ENCODE data around the gene CCDC69. TPM values are rescaled to one million over a fixed set of nuclear protein-coding genes. Genes with fewer than 3 reads are reported as not detected.

Gene CCDC69
- polyA plus RNA-seq, 2 of the 4 experiments (the other 2 are of a cell fraction): 2.9 to 3.0 TPM

DNA sequence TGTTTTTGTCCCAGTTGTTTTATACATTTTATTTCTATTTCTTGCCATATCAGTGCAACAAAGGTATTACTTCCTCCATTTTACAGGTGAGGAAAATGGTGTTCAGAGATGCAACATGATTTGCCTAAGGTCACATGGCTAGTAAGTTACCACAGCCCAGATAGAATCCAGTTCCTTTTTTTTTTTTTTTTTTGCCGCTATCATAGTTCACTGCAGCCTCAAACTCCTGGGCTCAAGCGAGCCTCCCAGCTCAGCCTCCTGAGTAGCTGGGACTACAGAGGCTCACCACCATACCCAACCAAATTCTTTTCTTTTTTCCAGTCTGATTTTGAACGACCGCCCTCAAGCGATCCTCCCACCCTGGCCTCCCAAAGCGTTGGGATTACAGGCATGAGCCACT, 480 bp upstream of the CCDC69 start:
- 86% methylated on average over 6 of the region's 6 CpGs for WGBS (ENCODE audit: missing lambda C conversion rate)
- POLR2A ChIA-PET: interaction anchor here (0.5 to 1.5 kb wide), 4 partner anchors 11 to 547 kb away, joined by 4 to 11 read pairs (median 6); partner anchors contain the start of genes G3BP1 and GM2A
- no peaks in the 10 kb centered on the region for H3K9me3 ChIP-seq
- DNase-seq (ENCODE audit: low read depth in 1 of 2, low spot score in 1 of 2): no peak
- H3K27ac ChIP-seq: no peak overlapping the region
- ATAC-seq: no peak
- peak overlapping the region; percentile 93 for H3K4me2 ChIP-seq
- TF ChIP-seq, protein P1, sequence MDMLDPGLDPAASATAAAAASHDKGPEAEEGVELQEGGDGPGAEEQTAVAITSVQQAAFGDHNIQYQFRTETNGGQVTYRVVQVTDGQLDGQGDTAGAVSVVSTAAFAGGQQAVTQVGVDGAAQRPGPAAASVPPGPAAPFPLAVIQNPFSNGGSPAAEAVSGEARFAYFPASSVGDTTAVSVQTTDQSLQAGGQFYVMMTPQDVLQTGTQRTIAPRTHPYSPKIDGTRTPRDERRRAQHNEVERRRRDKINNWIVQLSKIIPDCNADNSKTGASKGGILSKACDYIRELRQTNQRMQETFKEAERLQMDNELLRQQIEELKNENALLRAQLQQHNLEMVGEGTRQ (IDR thresholded peaks at IDR 0.05): no peak
- TF ChIP-seq MAFK (IDR thresholded peaks at IDR 0.05; ENCODE audit: partially characterized antibody) (no peak), ESRRA (IDR thresholded peaks at IDR 0.05; ENCODE audit: borderline replicate concordance, low read length) (no peak), PBX3 (IDR thresholded peaks at IDR 0.05) (no peak), FOSL2 (IDR thresholded peaks at IDR 0.05) (no peak), FOSL2 (CRISPR knock-in tag; IDR thresholded peaks at IDR 0.05) (no peak), CBX2 (IDR thresholded peaks at IDR 0.05; ENCODE audit: borderline replicate concordance, low read depth) (no peak), NFE2L2 (conservative IDR thresholded peaks at IDR 0.05; ENCODE audit: low read length) (no peak)
- H3K4me1 ChIP-seq: no peaks in the 10 kb centered on the region
- CTCF ChIA-PET: interaction anchor here (0.6 to 2.7 kb wide), 9 partner anchors 10 to 447 kb away, joined by 3 to 8 read pairs (median 5); no protein-coding TSS in a partner anchor
- H3K4me3 ChIP-seq: peak overlapping the region; percentile 80
- FAIRE-seq: no peak

- WGBS (ENCODE audit: missing lambda C conversion rate): 43% methylated on average over 3 of the region's 4 CpGs
- Histone ChIP-seq H3K4me2 (peak overlapping the region; percentile 93), H3K4me1 (no peaks in the 10 kb centered on the region), H3K9me3 (no peaks in the 10 kb centered on the region), H3K4me3 (peak overlapping the region; percentile 80), H3K27ac (no peak overlapping the region; a peak in 1 of 6 replicates)
- FAIRE-seq (no peak), ATAC-seq (peak; percentile 47 to 59), DNase-seq (ENCODE audit: low read depth in 1 of 2, low spot score in 1 of 2) (peak in 1 of 2 experiments; percentile 13)
- CTCF ChIA-PET: interaction anchor here (0.9 to 2.7 kb wide), 6 partner anchors 8 to 93 kb away, joined by 3 to 8 read pairs (median 4); no protein-coding TSS in a partner anchor
- POLR2A ChIA-PET: interaction anchor here (1.5 kb wide), 1 partner anchor 29 kb away, joined by 11 read pairs; the partner anchor contains the start of gene GM2A
- TF ChIP-seq, protein P2, sequence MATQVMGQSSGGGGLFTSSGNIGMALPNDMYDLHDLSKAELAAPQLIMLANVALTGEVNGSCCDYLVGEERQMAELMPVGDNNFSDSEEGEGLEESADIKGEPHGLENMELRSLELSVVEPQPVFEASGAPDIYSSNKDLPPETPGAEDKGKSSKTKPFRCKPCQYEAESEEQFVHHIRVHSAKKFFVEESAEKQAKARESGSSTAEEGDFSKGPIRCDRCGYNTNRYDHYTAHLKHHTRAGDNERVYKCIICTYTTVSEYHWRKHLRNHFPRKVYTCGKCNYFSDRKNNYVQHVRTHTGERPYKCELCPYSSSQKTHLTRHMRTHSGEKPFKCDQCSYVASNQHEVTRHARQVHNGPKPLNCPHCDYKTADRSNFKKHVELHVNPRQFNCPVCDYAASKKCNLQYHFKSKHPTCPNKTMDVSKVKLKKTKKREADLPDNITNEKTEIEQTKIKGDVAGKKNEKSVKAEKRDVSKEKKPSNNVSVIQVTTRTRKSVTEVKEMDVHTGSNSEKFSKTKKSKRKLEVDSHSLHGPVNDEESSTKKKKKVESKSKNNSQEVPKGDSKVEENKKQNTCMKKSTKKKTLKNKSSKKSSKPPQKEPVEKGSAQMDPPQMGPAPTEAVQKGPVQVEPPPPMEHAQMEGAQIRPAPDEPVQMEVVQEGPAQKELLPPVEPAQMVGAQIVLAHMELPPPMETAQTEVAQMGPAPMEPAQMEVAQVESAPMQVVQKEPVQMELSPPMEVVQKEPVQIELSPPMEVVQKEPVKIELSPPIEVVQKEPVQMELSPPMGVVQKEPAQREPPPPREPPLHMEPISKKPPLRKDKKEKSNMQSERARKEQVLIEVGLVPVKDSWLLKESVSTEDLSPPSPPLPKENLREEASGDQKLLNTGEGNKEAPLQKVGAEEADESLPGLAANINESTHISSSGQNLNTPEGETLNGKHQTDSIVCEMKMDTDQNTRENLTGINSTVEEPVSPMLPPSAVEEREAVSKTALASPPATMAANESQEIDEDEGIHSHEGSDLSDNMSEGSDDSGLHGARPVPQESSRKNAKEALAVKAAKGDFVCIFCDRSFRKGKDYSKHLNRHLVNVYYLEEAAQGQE (IDR thresholded peaks at IDR 0.05): no peak
- TF ChIP-seq SREBF2 (IDR thresholded peaks at IDR 0.05): no peak
Measured at GRCh38 chr5:151222790-151223446, 974 bp downstream of the CCDC69 start.

- FAIRE-seq: no peak
Measured at GRCh38 chr5:151222054-151222789, 1.7 kb downstream of the CCDC69 start.

More at GRCh38 chr5:151222054-151222789, 1.7 kb downstream of the CCDC69 start:
- no peak overlapping the region for H3K27ac ChIP-seq
- H3K9me3 ChIP-seq: no peaks in the 10 kb centered on the region
- ChIA-PET POLR2A (no interaction called here), CTCF (interaction anchor here (0.9 to 2.7 kb wide), 7 partner anchors 8 to 421 kb away, joined by 3 to 8 read pairs (median 3); no protein-coding TSS in a partner anchor)
- no peak for TF ChIP-seq HMGXB4 (CRISPR knock-in tag; IDR thresholded peaks at IDR 0.05; ENCODE audit: borderline replicate concordance)
- TF ChIP-seq CBX8 (IDR thresholded peaks at IDR 0.05): no peak
- TF ChIP-seq SREBF2 (IDR thresholded peaks at IDR 0.05): no peak
- no peak for TF ChIP-seq CHD2 (IDR thresholded peaks at IDR 0.05; ENCODE audit: low read length, partially characterized antibody)
- TF ChIP-seq MYC (IDR thresholded peaks at IDR 0.05; ENCODE audit: borderline replicate concordance, low read length): no peak
- TF ChIP-seq CTCF (IDR thresholded peaks at IDR 0.05): no peak
- no peak for TF ChIP-seq NR3C1 (IDR thresholded peaks at IDR 0.05)
- TF ChIP-seq, protein P3, sequence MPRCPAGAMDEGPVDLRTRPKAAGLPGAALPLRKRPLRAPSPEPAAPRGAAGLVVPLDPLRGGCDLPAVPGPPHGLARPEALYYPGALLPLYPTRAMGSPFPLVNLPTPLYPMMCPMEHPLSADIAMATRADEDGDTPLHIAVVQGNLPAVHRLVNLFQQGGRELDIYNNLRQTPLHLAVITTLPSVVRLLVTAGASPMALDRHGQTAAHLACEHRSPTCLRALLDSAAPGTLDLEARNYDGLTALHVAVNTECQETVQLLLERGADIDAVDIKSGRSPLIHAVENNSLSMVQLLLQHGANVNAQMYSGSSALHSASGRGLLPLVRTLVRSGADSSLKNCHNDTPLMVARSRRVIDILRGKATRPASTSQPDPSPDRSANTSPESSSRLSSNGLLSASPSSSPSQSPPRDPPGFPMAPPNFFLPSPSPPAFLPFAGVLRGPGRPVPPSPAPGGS (IDR thresholded peaks at IDR 0.05): no peak
- ATAC-seq: no peak
- 88% methylated on average over 6 of the region's 6 CpGs for WGBS (ENCODE audit: missing lambda C conversion rate)
- no peak overlapping the region for H3K4me2 ChIP-seq
- DNase-seq (ENCODE audit: low read depth in 1 of 2, low spot score in 1 of 2): no peak
- H3K4me3 ChIP-seq: no peak overlapping the region
- H3K4me1 ChIP-seq: no peaks in the 10 kb centered on the region
